Myometrial cell (primary cell): ENCODE results near the gene FIGLA. TPM values are rescaled to one million over a fixed set of nuclear protein-coding genes. Genes with fewer than 3 reads are reported as not detected.

Experiments
- total RNA-seq: library from RNA; depleted of rRNA; stranded (reverse); fragments of >200 nt; gene quantifications from 2 replicates; pipeline ENCODE4 v1.2.3, GENCODE V29; 2015

Gene FIGLA
- not detected in 2 replicates for total RNA-seq

GRCh38 chr2:70790136-70790828 lies at the start of gene FIGLA:
FIGLA (minus strand) TSS chr2:70790643; CDS start chr2:70790638, 5 bp downstream.

GRCh38 chr2:70835643-70836042 lies 45.2 kb upstream of the FIGLA start, which contains the start of gene CD207:
CD207 (minus strand) TSS chr2:70835816; CDS start chr2:70835776, 40 bp downstream.

GRCh38 chr2:70820499-70820898 lies 30.1 kb upstream of the FIGLA start, which contains the start of gene CLEC4F:
CLEC4F (minus strand) TSS chr2:70820599; CDS start chr2:70820523, 76 bp downstream.

GRCh38 chr2:70767699-70768589 lies 22.5 kb downstream of the FIGLA start, which contains the start of gene ADD2:
ADD2 (minus strand) TSS chr2:70768200; CDS start chr2:70706408, 61,792 bp downstream.

Other genes with a start within 250 kb of the FIGLA start
- not detected in 2 replicates for gene TGFA, start 236.8 kb downstream of the FIGLA start, total RNA-seq
- not detected in 2 replicates for gene ADD2, start 22.4 kb downstream of the FIGLA start, total RNA-seq
- not detected in 2 replicates for gene CLEC4F, start 30.0 kb upstream of the FIGLA start, total RNA-seq
- not detected in 2 replicates for gene CD207, start 45.2 kb upstream of the FIGLA start, total RNA-seq
- gene VAX2, start 109.9 kb upstream of the FIGLA start, total RNA-seq: 1.7 and 7.1 TPM in 2 replicates
- under 0.01 TPM in 1 of 2 replicates, not detected in the other for gene ATP6V1B1, start 145.3 kb upstream of the FIGLA start, total RNA-seq
- gene ANKRD53, start 188.0 kb upstream of the FIGLA start, total RNA-seq: 3.2 TPM in 1 of 2 replicates, not detected in the other
- gene TEX261, start 204.2 kb upstream of the FIGLA start, total RNA-seq: 47.6 and 80.5 TPM in 2 replicates